ENCODE results near the gene GIPR.

Gene GIPR

GRCh38 chr19:45701676-45702075 is 33.7 kb downstream of the GIPR start:
- no peak overlapping the region for H3K56ac ChIP-seq (ENCODE audit: low read length)
- H3K27me3 ChIP-seq (ENCODE audit: insufficient read depth, low read length, poor library complexity), result no peaks in the 10 kb centered on the region
- WGBS (ENCODE audit: extremely low coverage, insufficient coverage, low lambda C conversion rate), result no CpG with 5 or more reads among the region's 7 CpGs

DNA sequence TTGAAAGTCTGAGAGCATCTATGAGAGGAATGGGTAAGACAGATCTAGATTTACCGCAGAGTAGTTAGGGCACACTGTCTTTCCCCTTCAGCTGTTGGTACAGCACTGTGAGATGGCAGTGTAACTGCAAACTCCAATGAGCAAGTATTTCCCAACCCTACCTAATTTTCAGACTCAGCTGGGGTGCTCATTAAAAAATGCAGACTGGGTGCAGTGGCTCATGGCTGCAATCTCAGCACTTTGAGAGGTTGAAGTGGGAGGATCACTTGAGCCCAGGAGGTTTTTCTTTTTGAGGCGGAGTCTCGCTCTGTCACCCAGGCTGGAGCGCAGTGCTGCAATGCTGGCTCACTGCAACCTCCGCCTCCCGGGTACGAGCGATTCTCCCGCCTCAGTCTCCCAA is 37.1 kb downstream of the GIPR start:
- Histone ChIP-seq H3K18ac (ENCODE audit: low read length) (no peak overlapping the region), H3K23ac (ENCODE audit: low read length) (no peak overlapping the region), H3K27ac (ENCODE audit: low read depth, low read length) (no peak overlapping the region), H3K4me2 (ENCODE audit: low read length) (no peak overlapping the region), H4K8ac (ENCODE audit: low read depth, low read length) (no peak overlapping the region), H2BK5ac (ENCODE audit: low read length) (no peak overlapping the region), H3K4ac (ENCODE audit: low read depth, low read length) (no peak overlapping the region), H3K79me1 (ENCODE audit: low read length) (no peaks in the 10 kb centered on the region), H3K27me3 (ENCODE audit: insufficient read depth, low read length, poor library complexity) (no peaks in the 10 kb centered on the region), H3K36me3 (ENCODE audit: control insufficient read depth, insufficient read depth, low read length) (peaks cover 8% of the 10 kb centered on the region), H3K4me1 (ENCODE audit: control insufficient read depth, low read depth, low read length) (no peaks in the 10 kb centered on the region), H3K4me3 (ENCODE audit: low read length) (no peak overlapping the region), H3K9ac (ENCODE audit: low read length) (no peak overlapping the region), H4K5ac (ENCODE audit: low read length) (no peak overlapping the region), H3K56ac (ENCODE audit: low read length) (no peak overlapping the region), H2BK15ac (replicated peaks; ENCODE audit: low read depth) (no peak overlapping the region), H3K79me2 (ENCODE audit: control insufficient read depth, insufficient read depth, low read length) (no peaks in the 10 kb centered on the region), H2BK120ac (ENCODE audit: low read depth, low read length) (no peak overlapping the region), H2AK5ac (ENCODE audit: low read length) (no peak overlapping the region)
- no CpG with 5 or more reads among the region's 9 CpGs for WGBS (ENCODE audit: extremely low coverage, insufficient coverage, low lambda C conversion rate)
- no peak for DNase-seq

More at GRCh38 chr19:45701676-45702075, 33.7 kb downstream of the GIPR start:
- Histone ChIP-seq H3K4me2 (ENCODE audit: low read length) (no peak overlapping the region), H3K23ac (ENCODE audit: low read length) (no peak overlapping the region), H3K36me3 (ENCODE audit: control insufficient read depth, insufficient read depth, low read length) (peaks cover 13% of the 10 kb centered on the region), H3K4ac (ENCODE audit: low read depth, low read length) (no peak overlapping the region), H3K79me2 (ENCODE audit: control insufficient read depth, insufficient read depth, low read length) (no peaks in the 10 kb centered on the region), H3K4me1 (ENCODE audit: control insufficient read depth, low read depth, low read length) (no peaks in the 10 kb centered on the region), H2AK5ac (ENCODE audit: low read length) (no peak overlapping the region), H4K5ac (ENCODE audit: low read length) (no peak overlapping the region), H3K27ac (ENCODE audit: low read depth, low read length) (no peak overlapping the region), H2BK5ac (ENCODE audit: low read length) (no peak overlapping the region), H2BK15ac (replicated peaks; ENCODE audit: low read depth) (no peak overlapping the region), H4K8ac (ENCODE audit: low read depth, low read length) (no peak overlapping the region), H3K18ac (ENCODE audit: low read length) (no peak overlapping the region), H2BK120ac (ENCODE audit: low read depth, low read length) (no peak overlapping the region), H3K79me1 (ENCODE audit: low read length) (peaks cover 1% of the 10 kb centered on the region), H3K9ac (ENCODE audit: low read length) (no peak overlapping the region), H3K4me3 (ENCODE audit: low read length) (no peak overlapping the region)
- DNase-seq, result no peak

GRCh38 chr19:45705710-45706415 is 37.8 kb downstream of the GIPR start:
- Histone ChIP-seq H3K27ac (ENCODE audit: low read depth, low read length) (no peak overlapping the region), H3K79me2 (ENCODE audit: control insufficient read depth, insufficient read depth, low read length) (no peaks in the 10 kb centered on the region), H3K18ac (ENCODE audit: low read length) (no peak overlapping the region), H2BK120ac (ENCODE audit: low read depth, low read length) (no peak overlapping the region), H3K56ac (ENCODE audit: low read length) (no peak overlapping the region), H3K79me1 (ENCODE audit: low read length) (no peaks in the 10 kb centered on the region), H3K4ac (ENCODE audit: low read depth, low read length) (no peak overlapping the region), H3K27me3 (ENCODE audit: insufficient read depth, low read length, poor library complexity) (no peaks in the 10 kb centered on the region), H4K8ac (ENCODE audit: low read depth, low read length) (no peak overlapping the region), H2BK15ac (replicated peaks; ENCODE audit: low read depth) (no peak overlapping the region), H4K5ac (ENCODE audit: low read length) (no peak overlapping the region), H3K4me3 (ENCODE audit: low read length) (no peak overlapping the region), H3K36me3 (ENCODE audit: control insufficient read depth, insufficient read depth, low read length) (peaks cover 8% of the 10 kb centered on the region), H2AK5ac (ENCODE audit: low read length) (no peak overlapping the region), H3K23ac (ENCODE audit: low read length) (no peak overlapping the region), H3K9ac (ENCODE audit: low read length) (no peak overlapping the region), H2BK5ac (ENCODE audit: low read length) (no peak overlapping the region), H3K4me2 (ENCODE audit: low read length) (no peak overlapping the region), H3K4me1 (ENCODE audit: control insufficient read depth, low read depth, low read length) (no peaks in the 10 kb centered on the region)
- DNase-seq, result no peak
- WGBS (ENCODE audit: extremely low coverage, insufficient coverage, low lambda C conversion rate), result no CpG with 5 or more reads among the region's 12 CpGs

DNA sequence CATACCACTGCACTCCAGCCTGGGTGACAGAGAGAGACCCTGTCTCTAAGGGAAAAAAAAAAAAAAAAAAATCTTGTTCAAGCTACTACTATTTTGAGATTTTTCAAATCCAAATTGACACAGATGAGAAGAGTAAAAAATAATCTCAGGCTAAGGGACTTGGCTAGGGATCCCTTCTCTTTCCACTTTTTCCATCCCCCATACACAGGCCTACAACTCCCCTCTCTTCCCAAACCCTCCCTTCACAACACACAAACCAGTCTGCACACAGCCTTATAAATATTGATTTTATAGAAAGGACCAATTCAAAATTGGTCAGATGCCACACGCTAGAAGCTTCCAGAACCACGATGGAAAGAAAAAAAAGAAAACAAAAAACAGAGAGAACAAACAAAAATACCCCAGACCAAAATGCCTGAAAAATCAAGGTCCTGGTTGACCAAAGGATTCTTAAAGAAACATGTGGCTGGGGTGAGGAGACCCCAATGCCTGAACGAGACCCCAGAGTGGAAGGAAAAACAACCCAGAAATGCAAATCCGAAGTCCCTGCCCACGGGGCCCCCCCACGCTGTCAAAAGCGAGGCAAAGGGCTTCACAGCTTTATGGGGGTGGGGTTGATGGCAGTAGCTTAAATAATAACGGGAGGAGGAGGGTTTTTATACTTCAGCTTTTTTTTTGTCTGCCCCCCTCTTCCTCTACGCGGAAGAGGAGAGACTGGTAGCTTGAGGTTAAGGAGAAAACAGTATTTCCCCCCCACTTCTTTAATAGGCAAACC is 42.5 kb downstream of the GIPR start:
- DNase-seq, result no peak
- H2BK15ac ChIP-seq (replicated peaks; ENCODE audit: low read depth), result no peak overlapping the region
- no CpG with 5 or more reads among the region's 10 CpGs for WGBS (ENCODE audit: extremely low coverage, insufficient coverage, low lambda C conversion rate)
- H4K8ac ChIP-seq (ENCODE audit: low read depth, low read length), result no peak overlapping the region
- H3K9ac ChIP-seq (ENCODE audit: low read length), result no peak overlapping the region
- H3K4me1 ChIP-seq (ENCODE audit: control insufficient read depth, low read depth, low read length), result no peaks in the 10 kb centered on the region
- no peak overlapping the region for H2AK5ac ChIP-seq (ENCODE audit: low read length)
- no peak overlapping the region for H3K56ac ChIP-seq (ENCODE audit: low read length)
- H3K27me3 ChIP-seq (ENCODE audit: insufficient read depth, low read length, poor library complexity), result no peaks in the 10 kb centered on the region
- H3K4me3 ChIP-seq (ENCODE audit: low read length), result no peak overlapping the region
- no peak overlapping the region for H2BK5ac ChIP-seq (ENCODE audit: low read length)
- no peak overlapping the region for H3K4me2 ChIP-seq (ENCODE audit: low read length)
- no peak overlapping the region for H2BK120ac ChIP-seq (ENCODE audit: low read depth, low read length)
- H3K36me3 ChIP-seq (ENCODE audit: control insufficient read depth, insufficient read depth, low read length), result peaks cover 2% of the 10 kb centered on the region
- H3K18ac ChIP-seq (ENCODE audit: low read length), result no peak overlapping the region
- no peak overlapping the region for H4K5ac ChIP-seq (ENCODE audit: low read length)
- H3K23ac ChIP-seq (ENCODE audit: low read length), result no peak overlapping the region
- peaks cover 18% of the 10 kb centered on the region for H3K79me2 ChIP-seq (ENCODE audit: control insufficient read depth, insufficient read depth, low read length)
- H3K27ac ChIP-seq (ENCODE audit: low read depth, low read length), result no peak overlapping the region
- no peak overlapping the region for H3K4ac ChIP-seq (ENCODE audit: low read depth, low read length)
- peaks cover 14% of the 10 kb centered on the region for H3K79me1 ChIP-seq (ENCODE audit: low read length)

- H4K5ac ChIP-seq (ENCODE audit: low read length), result no peak overlapping the region
- WGBS (ENCODE audit: extremely low coverage, insufficient coverage, low lambda C conversion rate), result no CpG with 5 or more reads among the region's 76 CpGs
Measured at GRCh38 chr19:45711851-45712698, 44.1 kb downstream of the GIPR start.

More at GRCh38 chr19:45711851-45712698, 44.1 kb downstream of the GIPR start:
- no peak overlapping the region for H4K8ac ChIP-seq (ENCODE audit: low read depth, low read length)
- no peak for DNase-seq
- no peak overlapping the region for H2AK5ac ChIP-seq (ENCODE audit: low read length)
- peaks cover 17% of the 10 kb centered on the region for H3K79me1 ChIP-seq (ENCODE audit: low read length)
- H3K36me3 ChIP-seq (ENCODE audit: control insufficient read depth, insufficient read depth, low read length), result peaks cover 2% of the 10 kb centered on the region
- no peak overlapping the region for H3K23ac ChIP-seq (ENCODE audit: low read length)
- no peak overlapping the region for H3K9ac ChIP-seq (ENCODE audit: low read length)
- no peak overlapping the region for H3K18ac ChIP-seq (ENCODE audit: low read length)
- no peak overlapping the region for H3K27ac ChIP-seq (ENCODE audit: low read depth, low read length)
- peaks cover 30% of the 10 kb centered on the region for H3K79me2 ChIP-seq (ENCODE audit: control insufficient read depth, insufficient read depth, low read length)
- H3K4me3 ChIP-seq (ENCODE audit: low read length), result no peak overlapping the region
- H3K4me1 ChIP-seq (ENCODE audit: control insufficient read depth, low read depth, low read length), result no peaks in the 10 kb centered on the region
- no peak overlapping the region for H3K4me2 ChIP-seq (ENCODE audit: low read length)
- no peak overlapping the region for H3K56ac ChIP-seq (ENCODE audit: low read length)
- no peak overlapping the region for H2BK5ac ChIP-seq (ENCODE audit: low read length)
- H3K27me3 ChIP-seq (ENCODE audit: insufficient read depth, low read length, poor library complexity), result no peaks in the 10 kb centered on the region
- no peak overlapping the region for H3K4ac ChIP-seq (ENCODE audit: low read depth, low read length)
- no peak overlapping the region for H2BK15ac ChIP-seq (replicated peaks; ENCODE audit: low read depth)
- H2BK120ac ChIP-seq (ENCODE audit: low read depth, low read length), result no peak overlapping the region

All from mesendoderm (in vitro differentiated cells).